ENCODE measurements around the gene SCG3. TPM values are rescaled to one million over a fixed set of nuclear protein-coding genes. Genes with fewer than 3 reads are reported as not detected.

Gene SCG3
- total and polyA plus RNA-seq, 2 of the 13 experiments (the other 11 are each of a cell fraction or from before 2014, with no cell fraction given) = not detected

DNA sequence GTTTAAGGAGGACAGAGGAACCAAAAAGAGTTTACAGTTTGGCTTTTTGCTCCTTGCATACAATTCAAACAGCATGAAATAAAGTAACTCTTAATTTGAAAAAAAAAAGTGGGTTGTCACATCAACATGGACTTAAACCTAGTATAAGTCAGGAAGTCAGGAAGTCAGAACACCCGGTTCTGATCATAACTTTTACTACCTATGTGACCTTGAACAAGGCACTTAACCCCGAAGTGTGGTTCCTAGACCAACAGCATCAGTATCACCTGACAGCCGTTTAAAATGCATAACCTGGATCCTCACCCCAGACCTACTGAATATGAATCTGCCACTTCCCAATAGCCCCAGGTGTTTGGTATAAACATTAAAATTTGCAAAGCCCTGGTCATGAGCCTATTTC is 37.4 kb downstream of the SCG3 start:
- FAIRE-seq = no peak
- no peak overlapping the region for H3K4me3 ChIP-seq (replicated peaks in 1 of 3; ENCODE audit: insufficient read depth in 1 of 3, low read depth in 2 of 3, low read length in 3 of 3)
- no peak overlapping the region for H3K27ac ChIP-seq (ENCODE audit: extremely low read length, insufficient read depth, low read length)
- ChIA-PET CTCF (ENCODE audit: low intra/inter-chr PET ratio, low total read pairs) (no interaction called here), POLR2A (no interaction called here)
- in situ Hi-C loops (cut with HindIII; ENCODE audit: extremely low pct_ligation_motif_present, low pct_unique_long_range_greater_than_20kb) (no loop called here), intact Hi-C loops (cut with micrococcal nuclease; ENCODE audit: unreplicated experiment) (no loop called here)
- no peak overlapping the region for H2AFZ ChIP-seq (ENCODE audit: low read length)
- 32% methylated on average over 2 of the region's 3 CpGs for WGBS (ENCODE audit: low lambda C conversion rate)
- peaks cover 16% of the 10 kb centered on the region for H3K4me1 ChIP-seq (ENCODE audit: insufficient read depth, low read length)
- no TSS peak for BruUV-seq (replicated peaks)
- H3K9ac ChIP-seq (ENCODE audit: insufficient read depth, low read depth, low read length) = no peak overlapping the region
- no peaks in the 10 kb centered on the region for H3K27me3 ChIP-seq (ENCODE audit: control insufficient read depth in 1 of 2, insufficient read depth in 2 of 2, low read length in 2 of 2)
- no peak overlapping the region for H3K4me2 ChIP-seq (ENCODE audit: low read depth, low read length)
- DNase-seq (ENCODE audit: low spot score) = no peak
- no peaks in the 10 kb centered on the region for H4K20me1 ChIP-seq (ENCODE audit: insufficient read depth, low read length)
- no peaks in the 10 kb centered on the region for H3K79me2 ChIP-seq (ENCODE audit: insufficient read depth, low read length)
- H3K36me3 ChIP-seq (replicated peaks in 1 of 2; ENCODE audit: control insufficient read depth in 1 of 2, insufficient read depth in 2 of 2, low read length in 2 of 2) = no peaks in the 10 kb centered on the region
- no peak for ATAC-seq
- TF ChIP-seq KAT7 (CRISPR knock-in tag; IDR thresholded peaks at IDR 0.05; ENCODE audit: borderline replicate concordance) (no peak), TBX3 (IDR thresholded peaks at IDR 0.05; ENCODE audit: borderline replicate concordance) (no peak), ZSCAN20 (CRISPR knock-in tag; IDR thresholded peaks at IDR 0.05; ENCODE audit: borderline replicate concordance) (no peak), HNF4A (CRISPR knock-in tag; IDR thresholded peaks at IDR 0.05) (no peak), NFYB (CRISPR knock-in tag; IDR thresholded peaks at IDR 0.05) (no peak), NONO (IDR thresholded peaks at IDR 0.05) (no peak), NONO (CRISPR knock-in tag; conservative IDR thresholded peaks at IDR 0.05) (no peak), HDAC1 (CRISPR knock-in tag; IDR thresholded peaks at IDR 0.05) (no peak), AGO2 (optimal IDR thresholded peaks at IDR 0.05; ENCODE audit: low read depth, low read length) (no peak), SP4 (CRISPR knock-in tag; IDR thresholded peaks at IDR 0.05) (no peak), ZNF431 (CRISPR knock-in tag; IDR thresholded peaks at IDR 0.05; ENCODE audit: borderline replicate concordance, low read depth) (no peak), ZFP41 (CRISPR knock-in tag; IDR thresholded peaks at IDR 0.05; ENCODE audit: borderline replicate concordance) (no peak), MTF1 (CRISPR knock-in tag; IDR thresholded peaks at IDR 0.05) (no peak), NFRKB (IDR thresholded peaks at IDR 0.05) (no peak), ZNF766 (CRISPR knock-in tag; IDR thresholded peaks at IDR 0.05; ENCODE audit: borderline replicate concordance) (no peak), MBD4 (IDR thresholded peaks at IDR 0.05; ENCODE audit: borderline replicate concordance, low read length) (no peak)
- TF ChIP-seq, protein P1, sequence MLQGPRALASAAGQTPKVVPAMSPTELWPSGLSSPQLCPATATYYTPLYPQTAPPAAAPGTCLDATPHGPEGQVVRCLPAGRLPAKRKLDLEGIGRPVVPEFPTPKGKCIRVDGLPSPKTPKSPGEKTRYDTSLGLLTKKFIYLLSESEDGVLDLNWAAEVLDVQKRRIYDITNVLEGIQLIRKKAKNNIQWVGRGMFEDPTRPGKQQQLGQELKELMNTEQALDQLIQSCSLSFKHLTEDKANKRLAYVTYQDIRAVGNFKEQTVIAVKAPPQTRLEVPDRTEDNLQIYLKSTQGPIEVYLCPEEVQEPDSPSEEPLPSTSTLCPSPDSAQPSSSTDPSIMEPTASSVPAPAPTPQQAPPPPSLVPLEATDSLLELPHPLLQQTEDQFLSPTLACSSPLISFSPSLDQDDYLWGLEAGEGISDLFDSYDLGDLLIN (CRISPR knock-in tag; IDR thresholded peaks at IDR 0.05; ENCODE audit: borderline replicate concordance) = no peak
- TF ChIP-seq, protein P2, sequence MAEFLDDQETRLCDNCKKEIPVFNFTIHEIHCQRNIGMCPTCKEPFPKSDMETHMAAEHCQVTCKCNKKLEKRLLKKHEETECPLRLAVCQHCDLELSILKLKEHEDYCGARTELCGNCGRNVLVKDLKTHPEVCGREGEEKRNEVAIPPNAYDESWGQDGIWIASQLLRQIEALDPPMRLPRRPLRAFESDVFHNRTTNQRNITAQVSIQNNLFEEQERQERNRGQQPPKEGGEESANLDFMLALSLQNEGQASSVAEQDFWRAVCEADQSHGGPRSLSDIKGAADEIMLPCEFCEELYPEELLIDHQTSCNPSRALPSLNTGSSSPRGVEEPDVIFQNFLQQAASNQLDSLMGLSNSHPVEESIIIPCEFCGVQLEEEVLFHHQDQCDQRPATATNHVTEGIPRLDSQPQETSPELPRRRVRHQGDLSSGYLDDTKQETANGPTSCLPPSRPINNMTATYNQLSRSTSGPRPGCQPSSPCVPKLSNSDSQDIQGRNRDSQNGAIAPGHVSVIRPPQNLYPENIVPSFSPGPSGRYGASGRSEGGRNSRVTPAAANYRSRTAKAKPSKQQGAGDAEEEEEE (CRISPR knock-in tag; IDR thresholded peaks at IDR 0.05; ENCODE audit: borderline replicate concordance) = no peak
- TF ChIP-seq, protein P3, sequence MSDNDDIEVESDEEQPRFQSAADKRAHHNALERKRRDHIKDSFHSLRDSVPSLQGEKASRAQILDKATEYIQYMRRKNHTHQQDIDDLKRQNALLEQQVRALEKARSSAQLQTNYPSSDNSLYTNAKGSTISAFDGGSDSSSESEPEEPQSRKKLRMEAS (IDR thresholded peaks at IDR 0.05) = no peak
- H3K9me3 ChIP-seq (ENCODE audit: low read length) = no peaks in the 10 kb centered on the region
